ENCODE measurements around the gene ZNF609.
A peak's percentile ranks its signal among the peaks of the same experiment; 100 is the strongest.
"Not testable (repeated sequence)": the region's sequence is repeated elsewhere in the genome, so short reads cannot be mapped to it uniquely, and the experiment has no call there.

Gene ZNF609

GRCh38 chr15:64583519-64583918, 123.1 kb downstream of the ZNF609 start:
- DNase-seq = no peak

GRCh38 chr15:64583983-64584382, 123.6 kb downstream of the ZNF609 start:
- no peak for DNase-seq

GRCh38 chr15:64586259-64586870, 126.0 kb downstream of the ZNF609 start:
- DNase-seq = no peak

- DNase-seq = peak; percentile 30 to 55 (median 44)
Measured at GRCh38 chr15:64586984-64587383, 126.6 kb downstream of the ZNF609 start.

- no peak for DNase-seq
Measured at GRCh38 chr15:64589435-64590084, 129.2 kb downstream of the ZNF609 start.

- DNase-seq = not testable (repeated sequence)
Measured at GRCh38 chr15:64592845-64593244, 132.5 kb downstream of the ZNF609 start.

- DNase-seq = no peak
Measured at GRCh38 chr15:64596701-64597476, 136.5 kb downstream of the ZNF609 start.

GRCh38 chr15:64597477-64597822, 137.1 kb downstream of the ZNF609 start:
- no peak for DNase-seq

- no peak for DNase-seq
Measured at GRCh38 chr15:64599226-64599625, 138.8 kb downstream of the ZNF609 start.

GRCh38 chr15:64599716-64600115, 139.3 kb downstream of the ZNF609 start:
- DNase-seq = no peak

- peak in 1 of 4 experiments; percentile 5 for DNase-seq
Measured at GRCh38 chr15:64600794-64601193, 140.4 kb downstream of the ZNF609 start.

- DNase-seq = no peak
Measured at GRCh38 chr15:64604319-64604718, 143.9 kb downstream of the ZNF609 start.

GRCh38 chr15:64607416-64607815, 147.0 kb downstream of the ZNF609 start:
- not testable (repeated sequence) for DNase-seq

GRCh38 chr15:64610257-64610919, 150.0 kb downstream of the ZNF609 start:
- no peak for DNase-seq

- DNase-seq = peak in 2 of 4 experiments; percentile 14 to 26
Measured at GRCh38 chr15:64611085-64611725, 150.8 kb downstream of the ZNF609 start.

- no peak for DNase-seq
Measured at GRCh38 chr15:64614519-64614918, 154.1 kb downstream of the ZNF609 start.

- no peak for DNase-seq
Measured at GRCh38 chr15:64617727-64618126, 157.3 kb downstream of the ZNF609 start.

GRCh38 chr15:64618138-64618537, 157.8 kb downstream of the ZNF609 start:
- no peak for DNase-seq

GRCh38 chr15:64618540-64618939, 158.2 kb downstream of the ZNF609 start:
- DNase-seq = no peak

- DNase-seq = no peak
Measured at GRCh38 chr15:64619880-64620839, 159.8 kb downstream of the ZNF609 start.

- no peak for DNase-seq
Measured at GRCh38 chr15:64621056-64621455, 160.7 kb downstream of the ZNF609 start.
